NB4 (cell line): ENCODE measurements around the gene BCAS3.

Source experiments
- DNase-seq: peaks from one replicate; pipeline ENCODE4 v3.0.0; 2010; ENCODE audit warnings: low read depth
- H3K4me3 ChIP-seq: one replicate; pipeline ENCODE4 v1.5.1; 2011; ENCODE audit warnings: mild to moderate bottlenecking, low read depth, low read length, moderate library complexity
- MYC ChIP-seq: IDR thresholded peaks from 2 replicates; pipeline ENCODE4 v1.6.1; 2011; ENCODE audit warnings: low read depth, low read length
- POLR2A ChIP-seq: IDR thresholded peaks from 2 replicates; pipeline ENCODE4 v1.6.1; 2011; ENCODE audit warnings: mild to moderate bottlenecking; ENCODE audit not compliant: insufficient read length; ENCODE audit errors: extremely low read depth
- TF ChIP-seq, protein P1 (sequence below): IDR thresholded peaks from 2 replicates; pipeline ENCODE4 v1.6.1; 2011; ENCODE audit warnings: low read depth, low read length
- TF ChIP-seq, protein P2 (sequence below): IDR thresholded peaks from one replicate; pipeline ENCODE4 v1.5.1; 2012; ENCODE audit warnings: low read depth, low read length

The BCAS3 gene

DNA sequence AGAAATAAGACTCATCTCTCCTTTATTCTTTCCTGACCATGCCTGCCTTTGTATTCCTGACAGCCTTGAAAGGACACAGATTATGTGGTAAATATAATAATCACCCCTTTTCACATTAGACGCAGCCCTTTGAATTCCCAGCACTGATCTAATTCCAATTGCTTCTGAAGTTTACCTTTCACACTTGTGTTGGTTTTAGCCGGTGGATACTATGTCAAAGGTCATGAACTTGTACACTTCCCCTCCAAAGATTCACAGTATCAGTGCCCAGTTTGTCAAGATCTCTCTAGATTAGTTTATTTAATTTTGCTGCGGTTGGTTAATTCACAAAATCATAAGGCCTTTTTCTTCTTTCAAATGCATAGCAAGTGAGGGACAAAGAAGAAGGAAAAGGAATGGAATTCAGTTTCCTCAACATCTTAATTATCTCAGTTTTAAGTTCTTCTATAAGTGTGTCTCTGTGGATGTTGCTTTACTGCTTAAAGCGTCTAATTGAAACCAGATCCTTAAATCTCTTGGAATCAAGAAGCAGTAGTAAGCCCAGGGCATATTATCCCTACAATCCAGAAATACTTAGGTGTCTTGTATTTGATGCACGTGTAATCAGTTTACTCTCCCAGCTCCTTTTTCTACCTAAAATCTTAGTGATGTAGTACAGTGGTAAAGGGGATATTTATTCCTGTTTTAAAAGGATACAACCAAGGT lies 547.7 kb downstream of the BCAS3 start:
- DNase-seq = no peak
- H3K4me3 ChIP-seq = no peak overlapping the region
- TF ChIP-seq MYC (no peak), POLR2A (no peak)
- TF ChIP-seq, protein P1, sequence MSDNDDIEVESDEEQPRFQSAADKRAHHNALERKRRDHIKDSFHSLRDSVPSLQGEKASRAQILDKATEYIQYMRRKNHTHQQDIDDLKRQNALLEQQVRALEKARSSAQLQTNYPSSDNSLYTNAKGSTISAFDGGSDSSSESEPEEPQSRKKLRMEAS = no peak
- TF ChIP-seq, protein P2, sequence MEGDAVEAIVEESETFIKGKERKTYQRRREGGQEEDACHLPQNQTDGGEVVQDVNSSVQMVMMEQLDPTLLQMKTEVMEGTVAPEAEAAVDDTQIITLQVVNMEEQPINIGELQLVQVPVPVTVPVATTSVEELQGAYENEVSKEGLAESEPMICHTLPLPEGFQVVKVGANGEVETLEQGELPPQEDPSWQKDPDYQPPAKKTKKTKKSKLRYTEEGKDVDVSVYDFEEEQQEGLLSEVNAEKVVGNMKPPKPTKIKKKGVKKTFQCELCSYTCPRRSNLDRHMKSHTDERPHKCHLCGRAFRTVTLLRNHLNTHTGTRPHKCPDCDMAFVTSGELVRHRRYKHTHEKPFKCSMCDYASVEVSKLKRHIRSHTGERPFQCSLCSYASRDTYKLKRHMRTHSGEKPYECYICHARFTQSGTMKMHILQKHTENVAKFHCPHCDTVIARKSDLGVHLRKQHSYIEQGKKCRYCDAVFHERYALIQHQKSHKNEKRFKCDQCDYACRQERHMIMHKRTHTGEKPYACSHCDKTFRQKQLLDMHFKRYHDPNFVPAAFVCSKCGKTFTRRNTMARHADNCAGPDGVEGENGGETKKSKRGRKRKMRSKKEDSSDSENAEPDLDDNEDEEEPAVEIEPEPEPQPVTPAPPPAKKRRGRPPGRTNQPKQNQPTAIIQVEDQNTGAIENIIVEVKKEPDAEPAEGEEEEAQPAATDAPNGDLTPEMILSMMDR = no peak

DNA sequence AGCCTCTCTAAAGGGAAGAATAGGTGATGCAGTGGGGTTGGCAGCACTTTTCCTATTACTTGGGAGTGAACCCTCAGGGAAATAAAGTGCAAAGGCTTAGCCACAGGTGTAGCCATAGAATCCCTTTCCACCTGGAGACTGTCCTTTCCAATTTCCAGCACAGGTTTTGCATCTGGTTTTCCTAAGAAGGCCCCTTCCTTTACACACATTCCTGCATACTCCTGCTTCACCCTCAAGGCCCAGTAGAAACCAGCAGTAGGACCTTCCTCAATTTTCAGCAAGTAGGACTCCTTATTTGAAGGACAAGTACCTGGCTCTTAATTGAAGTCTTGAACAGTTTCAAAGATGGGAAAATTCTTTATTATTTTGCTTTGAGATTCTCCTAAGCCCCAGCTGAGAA lies 550.2 kb downstream of the BCAS3 start:
- DNase-seq = no peak
- no peak overlapping the region for H3K4me3 ChIP-seq
- TF ChIP-seq, protein P1 = no peak
- TF ChIP-seq MYC = no peak

DNA sequence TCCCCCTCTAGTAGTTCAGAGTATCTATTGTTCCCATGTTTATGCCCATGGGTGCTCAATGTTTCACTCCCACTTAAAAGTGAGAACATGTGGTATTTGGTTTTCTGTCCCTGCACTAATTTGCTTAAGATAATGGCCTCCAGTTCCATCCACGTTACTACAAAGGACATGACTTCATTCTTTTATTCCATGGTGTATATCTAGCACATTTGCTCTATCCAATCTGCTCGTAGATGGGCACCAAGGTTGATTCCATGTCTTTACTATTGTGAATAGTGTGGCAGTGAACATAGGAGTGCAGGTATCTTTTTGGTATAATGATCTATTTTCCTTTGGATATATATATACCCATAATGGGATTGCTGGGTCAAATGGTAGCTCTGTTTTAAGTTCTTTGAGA lies 552.8 kb downstream of the BCAS3 start:
- DNase-seq = no peak
- H3K4me3 ChIP-seq = no peak overlapping the region
- TF ChIP-seq POLR2A (no peak), MYC (no peak)
- TF ChIP-seq, protein P1 = no peak
- TF ChIP-seq, protein P2 = no peak

DNA sequence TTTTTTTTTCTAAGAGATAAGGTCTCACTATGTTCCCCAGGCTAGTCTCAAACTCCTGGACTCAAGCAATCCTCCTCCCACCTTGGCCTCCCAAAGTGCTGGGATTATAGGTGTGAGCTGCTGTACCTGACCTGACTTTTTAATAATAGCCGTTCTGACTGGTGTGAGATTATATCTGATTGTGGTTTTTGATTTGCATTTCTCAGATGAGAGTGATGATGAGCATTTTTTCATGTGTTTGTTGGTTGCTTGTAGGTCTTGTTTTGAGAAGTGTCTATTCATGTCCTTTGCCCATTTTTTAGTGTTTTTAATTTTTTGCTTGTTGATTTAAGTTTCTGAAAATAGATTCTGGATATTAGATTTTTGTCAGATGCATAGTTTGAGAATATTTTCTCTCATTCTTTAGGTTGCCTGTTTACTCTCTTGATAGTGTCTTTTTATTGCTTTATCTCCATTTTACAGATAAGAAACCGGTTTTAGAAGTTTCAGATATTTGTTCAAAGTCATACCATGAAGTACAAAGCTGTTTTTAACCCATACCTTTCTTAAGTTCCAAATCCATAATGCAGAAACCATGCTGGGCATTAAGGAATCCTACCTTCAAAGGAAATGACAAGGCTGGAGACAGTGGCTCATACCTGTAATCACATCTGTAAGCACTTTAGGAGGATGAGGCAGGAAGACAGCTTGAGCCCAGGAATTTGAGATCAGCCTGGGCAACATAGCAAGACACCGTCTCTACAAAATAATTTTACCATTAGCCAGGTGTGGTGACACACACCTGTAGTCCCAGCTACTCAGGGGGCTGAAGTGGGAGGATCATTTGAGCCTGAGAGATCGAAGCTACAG lies 553.5 kb downstream of the BCAS3 start:
- TF ChIP-seq, protein P2 = no peak
- TF ChIP-seq, protein P1 = no peak
- TF ChIP-seq MYC = no peak
- no peak for TF ChIP-seq POLR2A
- no peak for DNase-seq
- H3K4me3 ChIP-seq = no peak overlapping the region

DNA sequence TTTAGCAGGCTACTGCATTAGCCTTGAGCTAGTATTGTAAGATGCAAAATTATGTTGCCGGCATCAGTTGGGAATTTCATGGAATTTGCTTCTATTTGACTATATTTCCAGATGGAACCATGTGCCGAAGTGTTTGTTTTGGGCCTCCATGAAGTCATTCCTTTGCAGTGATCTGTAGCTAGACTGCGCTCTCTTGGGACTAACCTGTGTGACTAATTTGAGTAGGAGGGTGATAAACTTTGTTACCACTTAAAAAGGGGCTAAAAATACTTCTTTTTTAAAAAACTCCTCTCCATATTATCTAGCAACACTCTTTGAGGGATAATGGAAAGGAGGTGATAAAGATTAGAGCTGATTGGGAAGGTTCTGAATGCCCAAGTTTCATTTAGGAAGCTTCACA lies 555.2 kb downstream of the BCAS3 start:
- no peak overlapping the region for H3K4me3 ChIP-seq
- TF ChIP-seq, protein P1 = no peak
- no peak for TF ChIP-seq MYC
- no peak for DNase-seq

DNA sequence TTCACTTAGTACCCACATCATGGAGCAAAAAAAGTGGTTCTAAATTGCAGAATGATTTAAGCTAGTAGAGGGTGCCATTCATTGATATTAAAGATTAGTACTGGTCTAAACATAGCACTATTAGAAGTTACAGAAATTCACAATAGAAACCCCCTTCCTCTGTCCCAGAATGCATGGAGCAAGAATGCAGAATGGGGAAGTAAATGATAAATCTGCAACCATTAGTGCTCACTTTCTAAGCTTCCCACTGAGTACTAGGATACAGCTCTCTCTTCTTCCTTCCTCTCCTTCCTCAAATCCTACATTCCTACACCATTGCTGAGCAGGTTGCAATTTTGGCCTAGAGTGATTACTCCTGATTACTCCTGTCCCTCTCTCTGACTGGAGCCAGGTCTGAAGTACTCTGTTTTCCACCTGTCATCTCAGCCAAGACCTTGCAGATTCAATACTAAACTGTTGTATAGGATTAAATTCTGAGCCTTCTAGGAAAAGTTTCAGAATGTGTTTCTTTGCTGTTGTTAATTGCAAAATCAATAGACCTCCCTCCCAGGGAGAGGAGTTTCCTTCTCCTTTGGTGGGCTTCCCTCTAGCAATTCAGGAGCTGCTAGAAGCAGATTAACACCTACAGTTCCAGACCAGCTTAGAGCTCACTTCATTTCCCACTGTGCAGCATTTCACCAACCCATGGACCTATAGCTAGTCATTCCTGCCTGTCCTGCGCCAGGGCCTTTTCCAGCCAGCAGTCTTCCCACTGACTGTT lies 556.5 kb downstream of the BCAS3 start:
- TF ChIP-seq, protein P1 = no peak
- TF ChIP-seq POLR2A (no peak), MYC (no peak)
- TF ChIP-seq, protein P2 = no peak
- no peak overlapping the region for H3K4me3 ChIP-seq
- peak; percentile 4 for DNase-seq
